SU-DHL-6 (cell line): ENCODE measurements around the gene MOB3A.

Experiments
- H2AFZ ChIP-seq: fragments of 200-600 bp; sonication (generic); 2 replicates; pipeline ENCODE4 v1.6.1; 2014; ENCODE audit warnings: low read depth, mild to moderate bottlenecking, moderate library complexity, mixed read lengths, antibody characterized with exemption, low read length; ENCODE audit not compliant: severe bottlenecking
- H3F3A ChIP-seq: fragments of 200-600 bp; shearing (Covaris generic); 2 replicates; pipeline ENCODE4 v1.6.0; 2016; ENCODE audit warnings: antibody characterized with exemption, mild to moderate bottlenecking; ENCODE audit not compliant: insufficient read depth
- H3K27ac ChIP-seq: fragments of 200-600 bp; sonication (generic); 2 replicates; pipeline ENCODE4 v1.5.1; 2016; ENCODE audit warnings: low read depth, mild to moderate bottlenecking, low read length, moderate library complexity, mixed read lengths
- H3K27me3 ChIP-seq: fragments of 200-600 bp; sonication (generic), shearing (Covaris generic); 2 replicates; pipeline ENCODE4 v1.6.0; 2014; ENCODE audit warnings: mild to moderate bottlenecking, low read length
- H3K36me3 ChIP-seq: fragments of 200-600 bp; sonication (generic); 2 replicates; pipeline ENCODE4 v1.6.1; 2014; ENCODE audit warnings: mild to moderate bottlenecking, low read length, mixed read lengths
- H3K4me2 ChIP-seq: fragments of 300-600, 200-600 bp; shearing (Covaris generic), sonication (generic); 2 replicates; pipeline ENCODE4 v1.6.0; 2014; ENCODE audit warnings: low read length, low read depth, mild to moderate bottlenecking; ENCODE audit not compliant: poor library complexity, severe bottlenecking
- H3K4me3 ChIP-seq: fragments of 200-600 bp; sonication (generic); 2 replicates; pipeline ENCODE4 v1.5.1; 2014; ENCODE audit warnings: antibody characterized with exemption, low read length, mild to moderate bottlenecking, mixed read lengths; ENCODE audit not compliant: insufficient read depth, poor library complexity, severe bottlenecking
- H3K79me2 ChIP-seq: fragments of 200-600 bp; sonication (generic); 2 replicates; pipeline ENCODE4 v1.6.1; 2014; ENCODE audit warnings: mild to moderate bottlenecking, low read length, moderate library complexity; ENCODE audit not compliant: insufficient read depth
- H3K9ac ChIP-seq: fragments of 200-600 bp; sonication (generic); 2 replicates; pipeline ENCODE4 v1.7.0; 2014; ENCODE audit warnings: mild to moderate bottlenecking, low read length
- H3K9me2 ChIP-seq: fragments of 200-600 bp; sonication (generic); replicated peaks from 2 replicates; pipeline ENCODE4 v1.6.1; 2014; ENCODE audit warnings: low read length; ENCODE audit not compliant: insufficient read depth
- H3K9me3 ChIP-seq: fragments of 200-600 bp; sonication (generic); 2 replicates; pipeline ENCODE4 v1.6.1; 2014; ENCODE audit warnings: low read length, mixed read lengths; ENCODE audit not compliant: insufficient read depth
- H4K20me1 ChIP-seq: fragments of 200-600 bp; sonication (generic); 2 replicates; pipeline ENCODE4 v1.6.1; 2014; ENCODE audit warnings: low read depth, mild to moderate bottlenecking, antibody characterized with exemption, low read length, moderate library complexity, mixed read lengths
- CTCF ChIP-seq: fragments of 200-600 bp; sonication (generic); IDR thresholded peaks from one replicate; pipeline ENCODE4 v1.5.1; 2017; ENCODE audit warnings: antibody characterized with exemption, mild to moderate bottlenecking, low read length, moderate library complexity; ENCODE audit not compliant: insufficient read depth, poor library complexity, severe bottlenecking
- EZH2phosphoT487 ChIP-seq: fragments of 200-600 bp; sonication (generic), shearing (Covaris generic); conservative IDR thresholded peaks from 2 replicates; pipeline ENCODE4 v1.6.1; 2018; ENCODE audit warnings: mild to moderate bottlenecking, antibody characterized with exemption, low read length, moderate library complexity, mixed read lengths

Gene MOB3A

GRCh38 chr19:2060884-2061494 lies 35.1 kb downstream of the MOB3A start:
- Histone ChIP-seq H2AFZ (peak overlapping the region; percentile 37), H3K36me3 (no peaks in the 10 kb centered on the region), H3F3A (peaks cover 7% of the 10 kb centered on the region; the same call in 1 of the 2 replicates), H3K9ac (peak overlapping the region; percentile 88), H3K9me3 (no peaks in the 10 kb centered on the region), H3K4me3 (peak overlapping the region; percentile 61), H3K9me2 (no peaks in the 10 kb centered on the region), H3K4me2 (peak overlapping the region; percentile 91), H4K20me1 (no peaks in the 10 kb centered on the region), H3K79me2 (no peaks in the 10 kb centered on the region), H3K27ac (peak overlapping the region; percentile 62), H3K27me3 (no peaks in the 10 kb centered on the region)
- no peak for TF ChIP-seq CTCF
- no peak for TF ChIP-seq EZH2phosphoT487

GRCh38 chr19:2059422-2060201 lies 36.5 kb downstream of the MOB3A start:
- Histone ChIP-seq H3K9ac (peak overlapping the region; percentile 88; the same call in 1 of the 2 replicates), H3K79me2 (no peaks in the 10 kb centered on the region), H3K9me2 (no peaks in the 10 kb centered on the region), H3F3A (peaks cover 10% of the 10 kb centered on the region; the same call in 1 of the 2 replicates), H4K20me1 (no peaks in the 10 kb centered on the region), H3K27ac (no peak overlapping the region), H2AFZ (no peak overlapping the region), H3K4me3 (no peak overlapping the region), H3K4me2 (peak overlapping the region; percentile 91), H3K9me3 (no peaks in the 10 kb centered on the region), H3K36me3 (no peaks in the 10 kb centered on the region), H3K27me3 (no peaks in the 10 kb centered on the region)
- TF ChIP-seq CTCF (no peak), EZH2phosphoT487 (no peak)

GRCh38 chr19:2058570-2059421 lies 37.3 kb downstream of the MOB3A start:
- Histone ChIP-seq H3F3A (peaks cover 11% of the 10 kb centered on the region), H3K79me2 (no peaks in the 10 kb centered on the region), H2AFZ (no peak overlapping the region), H3K4me3 (no peak overlapping the region), H3K27ac (peak overlapping the region; percentile 59), H4K20me1 (no peaks in the 10 kb centered on the region), H3K9me2 (no peaks in the 10 kb centered on the region), H3K4me2 (no peak overlapping the region), H3K9ac (no peak overlapping the region), H3K9me3 (no peaks in the 10 kb centered on the region), H3K27me3 (no peaks in the 10 kb centered on the region), H3K36me3 (no peaks in the 10 kb centered on the region)
- no peak for TF ChIP-seq EZH2phosphoT487
- TF ChIP-seq CTCF: no peak
